VCaP (cell line): ENCODE measurements around the gene ELMO1.

Experiments
- H3K27ac ChIP-seq: fragments of 450-650 bp; 2 replicates; pipeline ENCODE4 v1.5.1; 2017
- CTCF ChIP-seq: fragments of 450-650 bp; conservative IDR thresholded peaks from 2 replicates; pipeline ENCODE4 v1.5.1; 2017; ENCODE audit warnings: mild to moderate bottlenecking, moderate library complexity

The ELMO1 gene

GRCh38 chr7:37131855-37132254 lies 316.8 kb downstream of the ELMO1 start:
- H3K27ac ChIP-seq = no peak overlapping the region
- no peak for TF ChIP-seq CTCF

- no peak for TF ChIP-seq CTCF
- no peak overlapping the region for H3K27ac ChIP-seq
These were observed 319.6 kb downstream of the ELMO1 start for GRCh38 chr7:37129035-37129425.

GRCh38 chr7:37128327-37129034 lies 320.2 kb downstream of the ELMO1 start:
- no peak for TF ChIP-seq CTCF
- H3K27ac ChIP-seq = no peak overlapping the region

DNA sequence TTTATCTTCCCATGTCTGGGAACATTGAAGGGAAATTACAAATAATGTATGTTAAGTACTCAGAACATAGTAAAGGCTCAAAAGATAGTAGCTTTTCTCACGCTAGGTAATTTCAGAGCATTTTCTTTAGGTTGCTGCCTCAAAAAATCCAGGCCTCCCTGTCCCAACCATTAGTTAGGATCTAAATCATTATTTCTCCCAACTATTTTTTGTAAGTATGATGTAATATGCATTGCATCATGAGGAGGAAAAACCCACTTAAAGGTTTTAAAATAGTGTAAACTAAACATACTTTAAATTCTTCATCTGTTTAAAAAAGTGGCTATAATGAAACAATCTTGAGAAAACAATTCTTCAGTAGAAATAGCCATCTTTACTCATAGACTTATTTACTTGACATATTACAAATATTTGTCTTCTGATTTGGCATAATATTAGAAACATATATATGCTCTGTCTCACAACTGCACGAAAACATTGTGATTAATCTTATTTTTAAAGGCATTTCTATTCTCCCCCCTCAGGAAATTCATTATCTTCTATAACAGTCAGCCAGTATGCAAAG lies 329.3 kb downstream of the ELMO1 start:
- no peak for TF ChIP-seq CTCF
- no peak overlapping the region for H3K27ac ChIP-seq

DNA sequence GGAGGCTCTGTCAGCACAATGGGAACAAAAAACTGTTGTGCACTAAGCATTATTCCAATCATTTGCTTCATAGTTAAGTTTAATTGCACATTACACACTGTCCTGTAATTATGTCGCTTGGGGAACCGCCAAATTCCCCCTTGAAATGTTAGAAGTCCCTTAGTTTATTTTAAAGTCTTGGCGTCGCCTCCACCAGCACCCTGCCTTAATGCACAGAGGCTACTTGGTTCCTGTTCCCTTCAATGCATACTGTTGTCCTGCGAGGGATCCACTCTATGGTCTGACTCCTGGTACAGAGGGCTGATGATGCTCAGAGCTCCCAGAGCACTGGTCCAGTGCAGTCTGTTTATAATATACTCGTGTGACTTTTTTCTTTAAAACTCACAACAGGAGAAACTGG lies 330.7 kb downstream of the ELMO1 start:
- no peak overlapping the region for H3K27ac ChIP-seq
- no peak for TF ChIP-seq CTCF

- TF ChIP-seq CTCF = no peak
- H3K27ac ChIP-seq = no peak overlapping the region
These were observed 331.4 kb downstream of the ELMO1 start for GRCh38 chr7:37117292-37117691.

- no peak overlapping the region for H3K27ac ChIP-seq
- TF ChIP-seq CTCF = no peak
These were observed 332.5 kb downstream of the ELMO1 start for GRCh38 chr7:37116093-37116701.
